DOHH2 (cell line): Measurements from ENCODE around the gene CMTM2.

ENCODE experiments used
- EZH2phosphoT487 ChIP-seq: fragments of 200-600 bp; sonication (generic); IDR thresholded peaks from 2 replicates; pipeline ENCODE4 v1.6.1; 2017; ENCODE audit warnings: borderline replicate concordance, mild to moderate bottlenecking, antibody characterized with exemption, low read length, moderate library complexity, mixed read lengths
- TF ChIP-seq, protein P1 (sequence below): fragments of 200-600 bp; sonication (generic); IDR thresholded peaks from one replicate; pipeline ENCODE4 v1.5.1; 2014; ENCODE audit warnings: antibody characterized with exemption, mild to moderate bottlenecking, low read depth, low read length; ENCODE audit not compliant: poor library complexity, severe bottlenecking

DNA sequence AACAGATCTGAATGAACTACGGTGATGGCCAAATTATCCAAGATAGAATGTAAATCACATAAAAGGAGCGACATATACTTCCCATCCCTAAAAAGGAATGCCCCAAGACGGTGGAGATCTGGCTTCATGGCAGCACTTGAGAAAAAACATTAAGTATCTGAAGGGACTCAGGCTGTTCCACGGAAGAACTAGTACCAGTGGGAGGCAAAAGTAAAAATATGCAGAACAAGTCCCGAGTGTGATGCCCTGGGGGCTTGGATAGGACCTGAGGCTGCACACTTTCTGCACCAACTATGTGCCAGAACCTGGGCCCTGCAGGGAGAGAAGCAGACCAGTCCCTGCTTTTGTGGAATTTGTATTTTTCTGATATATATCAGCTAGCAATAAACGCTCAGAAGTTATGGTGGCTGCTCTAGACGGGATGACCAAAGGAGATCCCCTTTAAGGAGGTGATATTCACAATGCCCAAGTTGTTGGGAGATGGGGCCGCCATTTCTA, 27.4 kb upstream of the CMTM2 start:
- TF ChIP-seq, protein P1, sequence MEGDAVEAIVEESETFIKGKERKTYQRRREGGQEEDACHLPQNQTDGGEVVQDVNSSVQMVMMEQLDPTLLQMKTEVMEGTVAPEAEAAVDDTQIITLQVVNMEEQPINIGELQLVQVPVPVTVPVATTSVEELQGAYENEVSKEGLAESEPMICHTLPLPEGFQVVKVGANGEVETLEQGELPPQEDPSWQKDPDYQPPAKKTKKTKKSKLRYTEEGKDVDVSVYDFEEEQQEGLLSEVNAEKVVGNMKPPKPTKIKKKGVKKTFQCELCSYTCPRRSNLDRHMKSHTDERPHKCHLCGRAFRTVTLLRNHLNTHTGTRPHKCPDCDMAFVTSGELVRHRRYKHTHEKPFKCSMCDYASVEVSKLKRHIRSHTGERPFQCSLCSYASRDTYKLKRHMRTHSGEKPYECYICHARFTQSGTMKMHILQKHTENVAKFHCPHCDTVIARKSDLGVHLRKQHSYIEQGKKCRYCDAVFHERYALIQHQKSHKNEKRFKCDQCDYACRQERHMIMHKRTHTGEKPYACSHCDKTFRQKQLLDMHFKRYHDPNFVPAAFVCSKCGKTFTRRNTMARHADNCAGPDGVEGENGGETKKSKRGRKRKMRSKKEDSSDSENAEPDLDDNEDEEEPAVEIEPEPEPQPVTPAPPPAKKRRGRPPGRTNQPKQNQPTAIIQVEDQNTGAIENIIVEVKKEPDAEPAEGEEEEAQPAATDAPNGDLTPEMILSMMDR, result no peak
- TF ChIP-seq EZH2phosphoT487, result no peak
